DOHH2 (cell line): ENCODE data around the gene BCL2.

Experiments
- H3F3A ChIP-seq: fragments of 200-600 bp; sonication (generic), shearing (Covaris generic); 2 replicates; pipeline ENCODE4 v1.6.0; 2016; ENCODE audit warnings: antibody characterized with exemption, mild to moderate bottlenecking; ENCODE audit not compliant: control insufficient read depth, insufficient read depth
- H3K27ac ChIP-seq: fragments of 200-600 bp; sonication (generic); 2 replicates; pipeline ENCODE4 v1.5.1; 2014; ENCODE audit warnings: low read depth, mild to moderate bottlenecking, low read length, moderate library complexity
- H3K27me3 ChIP-seq: fragments of 200-600 bp; sonication (generic); 2 replicates; pipeline ENCODE4 v1.6.1; 2014; ENCODE audit warnings: mild to moderate bottlenecking, low read length, mixed read lengths; ENCODE audit not compliant: control insufficient read depth
- H3K36me3 ChIP-seq: fragments of 200-600 bp; sonication (generic); 2 replicates; pipeline ENCODE4 v1.6.1; 2014; ENCODE audit warnings: mild to moderate bottlenecking, low read length, moderate library complexity, mixed read lengths; ENCODE audit not compliant: control insufficient read depth
- H3K4me1 ChIP-seq: fragments of 200-600 bp; sonication (generic); 2 replicates; pipeline ENCODE4 v1.6.1; 2014; ENCODE audit warnings: mild to moderate bottlenecking, low read length, mixed read lengths; ENCODE audit not compliant: control insufficient read depth
- H3K4me2 ChIP-seq: fragments of 200-600 bp; sonication (generic); 2 replicates; pipeline ENCODE4 v1.6.0; 2014; ENCODE audit warnings: mild to moderate bottlenecking, low read length, moderate library complexity
- H3K4me3 ChIP-seq: fragments of 200-600 bp; sonication (generic); 2 replicates; pipeline ENCODE4 v1.5.1; 2014; ENCODE audit warnings: mild to moderate bottlenecking, low read length, mixed read lengths
- H3K79me2 ChIP-seq: fragments of 200-600 bp; sonication (generic); 2 replicates; pipeline ENCODE4 v1.6.1; 2014; ENCODE audit warnings: mild to moderate bottlenecking, low read length, mixed read lengths; ENCODE audit not compliant: control insufficient read depth
- H3K9me2 ChIP-seq: fragments of 200-600 bp; sonication (generic); replicated peaks from 2 replicates; pipeline ENCODE4 v1.6.1; 2014; ENCODE audit warnings: mild to moderate bottlenecking, low read length, mixed read lengths; ENCODE audit not compliant: control insufficient read depth
- H3K9me3 ChIP-seq: fragments of 200-600 bp; sonication (generic); 2 replicates; pipeline ENCODE4 v1.6.1; 2014; ENCODE audit warnings: antibody characterized with exemption, low read length, mixed read lengths; ENCODE audit not compliant: control insufficient read depth, insufficient read depth
- H4K20me1 ChIP-seq: fragments of 200-600 bp; sonication (generic); 2 replicates; pipeline ENCODE4 v1.6.0; 2014; ENCODE audit warnings: low read depth, mild to moderate bottlenecking, antibody characterized with exemption, low read length, moderate library complexity; ENCODE audit not compliant: control insufficient read depth, insufficient read depth
- CTCF ChIP-seq: fragments of 200-600 bp; sonication (generic); IDR thresholded peaks from one replicate; pipeline ENCODE4 v1.5.1; 2014; ENCODE audit warnings: antibody characterized with exemption, mild to moderate bottlenecking, low read depth, low read length; ENCODE audit not compliant: poor library complexity, severe bottlenecking
- EZH2phosphoT487 ChIP-seq: fragments of 200-600 bp; sonication (generic); IDR thresholded peaks from 2 replicates; pipeline ENCODE4 v1.6.1; 2017; ENCODE audit warnings: borderline replicate concordance, mild to moderate bottlenecking, antibody characterized with exemption, low read length, moderate library complexity, mixed read lengths

Gene BCL2

GRCh38 chr18:63178971-63179370 is 140.6 kb downstream of the BCL2 start:
- peaks cover 97% of the 10 kb centered on the region for H3K79me2 ChIP-seq
- peaks cover 56% of the 10 kb centered on the region for H3K4me1 ChIP-seq
- no peaks in the 10 kb centered on the region for H3K9me2 ChIP-seq
- H3F3A ChIP-seq = no peaks in the 10 kb centered on the region
- TF ChIP-seq EZH2phosphoT487 (no peak), CTCF (no peak)
- H4K20me1 ChIP-seq = no peaks in the 10 kb centered on the region
- H3K4me3 ChIP-seq = no peak overlapping the region
- no peak overlapping the region for H3K4me2 ChIP-seq
- no peak overlapping the region for H3K27ac ChIP-seq
- peaks cover 47% of the 10 kb centered on the region for H3K36me3 ChIP-seq
- peaks cover 7% of the 10 kb centered on the region for H3K27me3 ChIP-seq
- H3K9me3 ChIP-seq = no peaks in the 10 kb centered on the region

GRCh38 chr18:63177919-63178821 is 141.4 kb downstream of the BCL2 start:
- Histone ChIP-seq H3K36me3 (peaks cover 44% of the 10 kb centered on the region), H3K79me2 (peaks cover 95% of the 10 kb centered on the region), H3K4me3 (no peak overlapping the region), H3K27ac (no peak overlapping the region), H3K4me2 (no peak overlapping the region), H3K4me1 (peaks cover 48% of the 10 kb centered on the region), H3F3A (0 out of 2 replicates have a peak, but pooled peaks cover 2% of the 10 kb centered on the region), H3K9me2 (no peaks in the 10 kb centered on the region), H3K27me3 (peaks cover 7% of the 10 kb centered on the region), H3K9me3 (no peaks in the 10 kb centered on the region), H4K20me1 (no peaks in the 10 kb centered on the region)
- no peak for TF ChIP-seq EZH2phosphoT487
- no peak for TF ChIP-seq CTCF

DNA sequence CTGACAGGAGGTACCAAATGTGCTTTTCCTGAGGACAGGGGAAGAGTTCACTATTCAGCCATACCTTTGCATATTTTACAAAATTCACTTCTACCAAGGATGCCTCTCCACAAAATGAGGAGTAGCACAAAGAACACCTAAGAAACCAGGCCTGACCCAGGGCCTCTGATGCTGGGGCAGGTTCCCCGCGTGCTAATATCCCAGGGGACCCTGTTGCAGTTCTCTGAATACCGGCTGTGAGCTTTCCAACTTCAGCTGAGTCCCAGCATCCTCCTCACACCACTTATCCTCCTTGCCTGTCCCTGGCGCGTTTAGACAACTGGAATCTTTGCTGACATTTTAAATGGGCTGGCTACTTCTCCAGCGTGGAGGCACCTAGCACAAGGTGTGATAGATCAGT is 142.3 kb downstream of the BCL2 start:
- Histone ChIP-seq H3K4me2 (no peak overlapping the region), H4K20me1 (no peaks in the 10 kb centered on the region), H3K9me2 (no peaks in the 10 kb centered on the region), H3K4me3 (no peak overlapping the region), H3K79me2 (peaks cover 93% of the 10 kb centered on the region), H3K9me3 (no peaks in the 10 kb centered on the region), H3K36me3 (peaks cover 41% of the 10 kb centered on the region), H3K4me1 (peaks cover 39% of the 10 kb centered on the region), H3K27me3 (peaks cover 7% of the 10 kb centered on the region), H3K27ac (no peak overlapping the region), H3F3A (0 out of 2 replicates have a peak, but pooled peaks cover 2% of the 10 kb centered on the region)
- TF ChIP-seq CTCF (no peak), EZH2phosphoT487 (no peak)
